Adipocyte (in vitro differentiated cells): ENCODE measurements around the gene SEMA3C.
"Not testable (repeated sequence)": the region's sequence is repeated elsewhere in the genome, so short reads cannot be mapped to it uniquely, and the experiment has no call there.

Experiments
- DNase-seq: peaks from one replicate; pipeline ENCODE4 v3.0.0-alpha.2; 2015; ENCODE audit warnings: low read depth
- H3K27me3 ChIP-seq: replicated peaks from 2 replicates; pipeline ENCODE4 v1.7.0; 2013; ENCODE audit warnings: mild to moderate bottlenecking, low read length, moderate library complexity; ENCODE audit not compliant: control insufficient read depth, insufficient read depth
- H3K36me3 ChIP-seq: 2 replicates; pipeline ENCODE4 v1.7.0; 2013; ENCODE audit warnings: low read length, mild to moderate bottlenecking, moderate library complexity; ENCODE audit not compliant: control insufficient read depth, insufficient read depth, severe bottlenecking
- H3K4me1 ChIP-seq: 2 replicates; pipeline ENCODE4 v1.7.0; 2013; ENCODE audit warnings: mild to moderate bottlenecking, low read length, moderate library complexity; ENCODE audit not compliant: control insufficient read depth, insufficient read depth
- H3K4me3 ChIP-seq: 2 replicates; pipeline ENCODE4 v1.7.0; 2013; ENCODE audit warnings: mild to moderate bottlenecking, low read length, moderate library complexity
- H3K9ac ChIP-seq: 2 replicates; pipeline ENCODE4 v1.7.0; 2013; ENCODE audit warnings: mild to moderate bottlenecking, low read length, moderate library complexity
- H3K9me3 ChIP-seq: 2 replicates; pipeline ENCODE4 v1.7.0; 2013; ENCODE audit warnings: mild to moderate bottlenecking, low read length, moderate library complexity; ENCODE audit not compliant: control insufficient read depth

SEMA3C gene

GRCh38 chr7:80943342-80943741 is 24.5 kb upstream of the SEMA3C start:
- Histone ChIP-seq H3K4me3 (no peak overlapping the region), H3K36me3 (no peaks in the 10 kb centered on the region), H3K27me3 (no peaks in the 10 kb centered on the region), H3K4me1 (peaks cover 21% of the 10 kb centered on the region), H3K9ac (no peak overlapping the region), H3K9me3 (peaks cover 11% of the 10 kb centered on the region)
- DNase-seq, result no peak

GRCh38 chr7:80942261-80943041 is 23.6 kb upstream of the SEMA3C start:
- Histone ChIP-seq H3K4me3 (peak overlapping the region; percentile 33), H3K36me3 (no peaks in the 10 kb centered on the region), H3K9ac (peak overlapping the region; percentile 78), H3K4me1 (peaks cover 21% of the 10 kb centered on the region), H3K9me3 (peaks cover 11% of the 10 kb centered on the region), H3K27me3 (no peaks in the 10 kb centered on the region)
- peak; percentile 97 for DNase-seq

- H3K4me1 ChIP-seq, result peaks cover 21% of the 10 kb centered on the region
- H3K9me3 ChIP-seq, result peaks cover 11% of the 10 kb centered on the region
- H3K9ac ChIP-seq, result peak overlapping the region; percentile 78
- H3K4me3 ChIP-seq, result no peak overlapping the region
- no peaks in the 10 kb centered on the region for H3K27me3 ChIP-seq
- no peaks in the 10 kb centered on the region for H3K36me3 ChIP-seq
- DNase-seq, result peak; percentile 90
These were observed 22.4 kb upstream of the SEMA3C start for GRCh38 chr7:80941208-80941758.

- Histone ChIP-seq H3K36me3 (no peaks in the 10 kb centered on the region), H3K27me3 (no peaks in the 10 kb centered on the region), H3K9me3 (peaks cover 11% of the 10 kb centered on the region), H3K9ac (peak overlapping the region; percentile 46), H3K4me1 (peaks cover 21% of the 10 kb centered on the region), H3K4me3 (no peak overlapping the region)
- DNase-seq, result peak; percentile 28
These were observed 21.8 kb upstream of the SEMA3C start for GRCh38 chr7:80940539-80941207.

- Histone ChIP-seq H3K36me3 (no peaks in the 10 kb centered on the region), H3K4me1 (peaks cover 23% of the 10 kb centered on the region), H3K27me3 (no peaks in the 10 kb centered on the region), H3K9ac (no peak overlapping the region), H3K9me3 (no peaks in the 10 kb centered on the region), H3K4me3 (no peak overlapping the region)
- no peak for DNase-seq
These were observed 18.5 kb upstream of the SEMA3C start for GRCh38 chr7:80937336-80937735.

- H3K9ac ChIP-seq, result no peak overlapping the region
- no peak overlapping the region for H3K4me3 ChIP-seq
- peaks cover 17% of the 10 kb centered on the region for H3K4me1 ChIP-seq
- H3K36me3 ChIP-seq, result no peaks in the 10 kb centered on the region
- no peak for DNase-seq
- no peaks in the 10 kb centered on the region for H3K9me3 ChIP-seq
- no peaks in the 10 kb centered on the region for H3K27me3 ChIP-seq
These were observed 17.3 kb upstream of the SEMA3C start for GRCh38 chr7:80935991-80936780.

- Histone ChIP-seq H3K9ac (no peak overlapping the region), H3K36me3 (no peaks in the 10 kb centered on the region), H3K27me3 (no peaks in the 10 kb centered on the region), H3K4me3 (no peak overlapping the region), H3K9me3 (no peaks in the 10 kb centered on the region), H3K4me1 (peaks cover 7% of the 10 kb centered on the region)
- peak; percentile 57 for DNase-seq
These were observed 15.5 kb upstream of the SEMA3C start for GRCh38 chr7:80934321-80934720.

GRCh38 chr7:80932536-80932935 is 13.7 kb upstream of the SEMA3C start:
- Histone ChIP-seq H3K36me3 (no peaks in the 10 kb centered on the region), H3K9me3 (no peaks in the 10 kb centered on the region)

GRCh38 chr7:80929619-80930018 is 10.8 kb upstream of the SEMA3C start:
- Histone ChIP-seq H3K27me3 (no peaks in the 10 kb centered on the region), H3K9me3 (no peaks in the 10 kb centered on the region), H3K4me3 (no peak overlapping the region), H3K36me3 (no peaks in the 10 kb centered on the region), H3K4me1 (peaks cover 6% of the 10 kb centered on the region), H3K9ac (no peak overlapping the region)
- no peak for DNase-seq

More at GRCh38 chr7:80932536-80932935, 13.7 kb upstream of the SEMA3C start:
- Histone ChIP-seq H3K4me1 (peaks cover 7% of the 10 kb centered on the region), H3K27me3 (no peaks in the 10 kb centered on the region), H3K4me3 (no peak overlapping the region), H3K9ac (no peak overlapping the region)
- peak; percentile 7 for DNase-seq

- H3K9ac ChIP-seq, H3K4me1 ChIP-seq, H3K36me3 ChIP-seq, DNase-seq, H3K9me3 ChIP-seq, H3K27me3 ChIP-seq, H3K4me3 ChIP-seq: not testable (repeated sequence)
These were observed 8.1 kb upstream of the SEMA3C start for GRCh38 chr7:80926955-80927354.

- no peaks in the 10 kb centered on the region for H3K36me3 ChIP-seq
- H3K9me3 ChIP-seq, result no peaks in the 10 kb centered on the region
- H3K4me3 ChIP-seq, result no peak overlapping the region
- peaks cover 13% of the 10 kb centered on the region for H3K4me1 ChIP-seq
- no peaks in the 10 kb centered on the region for H3K27me3 ChIP-seq
- H3K9ac ChIP-seq, result no peak overlapping the region
- no peak for DNase-seq
These were observed 5.2 kb upstream of the SEMA3C start for GRCh38 chr7:80924090-80924489.
